NOMO-1 treated with DMSO at 0.1 percent for 48 hours (cell line): ENCODE results near the gene MLYCD.

ENCODE experiments used
- DNase-seq: peaks from one replicate; lab custom pipeline; 2025; ENCODE audit not compliant: unreplicated experiment; lab: John Stamatoyannopoulos, UW

Gene MLYCD

DNA sequence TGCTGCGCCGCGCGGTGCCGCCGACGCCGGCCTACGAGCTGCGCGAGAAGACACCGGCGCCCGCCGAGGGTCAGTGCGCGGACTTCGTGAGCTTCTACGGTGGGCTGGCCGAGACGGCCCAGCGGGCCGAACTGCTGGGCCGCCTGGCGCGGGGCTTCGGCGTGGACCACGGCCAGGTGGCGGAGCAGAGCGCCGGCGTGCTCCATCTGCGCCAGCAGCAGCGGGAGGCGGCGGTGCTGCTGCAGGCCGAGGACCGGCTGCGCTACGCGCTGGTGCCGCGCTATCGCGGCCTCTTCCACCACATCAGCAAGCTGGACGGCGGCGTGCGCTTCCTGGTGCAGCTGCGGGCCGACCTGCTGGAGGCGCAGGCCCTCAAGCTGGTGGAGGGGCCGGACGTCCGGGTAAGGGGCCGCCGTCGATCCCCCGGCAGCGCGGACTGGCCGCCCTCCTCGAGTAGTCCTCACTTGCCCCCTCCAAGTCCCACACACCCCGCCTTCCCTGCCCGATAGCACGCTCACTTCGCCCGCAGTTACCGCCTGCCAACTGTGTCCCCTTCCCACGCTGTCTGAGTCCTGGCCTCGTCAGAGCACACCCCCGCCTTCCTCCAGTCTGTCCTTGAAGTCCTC is 470 bp downstream of the MLYCD start:
- DNase-seq: peak; percentile 32

- DNase-seq: no peak
Measured at GRCh38 chr16:83899978-83900377, 1.1 kb downstream of the MLYCD start.

- no peak for DNase-seq
Measured at GRCh38 chr16:83900571-83900970, 1.7 kb downstream of the MLYCD start.

DNA sequence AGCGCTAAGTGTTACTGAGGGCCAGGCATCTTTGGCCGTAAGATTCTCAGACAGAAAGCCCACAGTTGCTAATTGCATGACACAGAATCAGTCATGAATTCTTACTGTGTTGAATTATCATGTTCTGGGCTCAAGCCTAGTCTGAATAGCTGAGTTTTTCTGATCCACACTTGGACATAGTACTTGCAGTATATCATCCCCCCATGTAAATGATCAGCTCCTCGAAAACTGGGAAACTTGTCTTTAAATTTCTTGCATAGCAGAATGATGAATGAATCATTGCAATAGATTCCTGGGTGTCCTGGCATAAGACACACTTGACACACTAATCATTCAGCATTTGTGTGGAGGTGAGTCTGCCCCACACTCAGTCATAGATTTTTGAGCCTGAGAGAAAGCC is 2.2 kb downstream of the MLYCD start:
- no peak for DNase-seq

- no peak for DNase-seq
Measured at GRCh38 chr16:83903751-83904150, 4.8 kb downstream of the MLYCD start.

DNA sequence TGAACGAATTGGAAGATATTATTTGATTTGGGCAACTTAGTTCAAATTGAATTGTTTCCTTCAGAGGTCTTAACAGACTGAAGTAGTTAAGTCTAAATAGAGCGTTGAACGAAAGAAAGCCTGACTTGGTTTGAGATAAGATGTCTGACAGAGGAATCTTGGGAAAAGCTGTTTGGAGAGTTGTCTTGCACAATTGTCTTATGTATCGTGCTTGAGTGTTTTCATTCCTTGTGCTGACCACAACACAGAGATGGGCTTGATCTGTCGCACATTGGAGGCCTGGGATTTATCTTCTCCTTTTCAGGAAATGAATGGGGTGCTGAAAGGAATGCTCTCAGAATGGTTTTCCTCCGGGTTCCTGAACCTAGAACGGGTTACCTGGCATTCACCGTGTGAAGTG is 7.8 kb downstream of the MLYCD start:
- no peak for DNase-seq

DNA sequence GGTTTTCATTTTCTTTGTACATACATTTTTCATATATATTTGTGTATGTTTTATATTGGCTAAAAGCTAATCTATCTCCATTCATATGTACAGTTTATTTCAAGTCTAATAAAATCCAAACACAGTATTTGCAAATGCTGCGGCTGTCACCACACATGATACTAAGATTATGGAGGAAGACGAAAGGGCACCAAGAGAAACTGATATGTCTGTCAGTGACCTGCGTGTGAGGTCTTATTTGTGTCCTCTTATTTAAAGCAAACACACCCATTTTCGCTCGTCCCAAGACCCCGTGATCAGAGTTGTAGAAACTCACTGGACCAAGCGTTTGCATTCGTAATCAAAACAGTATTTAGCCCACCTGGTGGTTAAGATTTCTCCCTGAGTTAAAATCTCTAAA is 8.2 kb downstream of the MLYCD start:
- DNase-seq: no peak

DNA sequence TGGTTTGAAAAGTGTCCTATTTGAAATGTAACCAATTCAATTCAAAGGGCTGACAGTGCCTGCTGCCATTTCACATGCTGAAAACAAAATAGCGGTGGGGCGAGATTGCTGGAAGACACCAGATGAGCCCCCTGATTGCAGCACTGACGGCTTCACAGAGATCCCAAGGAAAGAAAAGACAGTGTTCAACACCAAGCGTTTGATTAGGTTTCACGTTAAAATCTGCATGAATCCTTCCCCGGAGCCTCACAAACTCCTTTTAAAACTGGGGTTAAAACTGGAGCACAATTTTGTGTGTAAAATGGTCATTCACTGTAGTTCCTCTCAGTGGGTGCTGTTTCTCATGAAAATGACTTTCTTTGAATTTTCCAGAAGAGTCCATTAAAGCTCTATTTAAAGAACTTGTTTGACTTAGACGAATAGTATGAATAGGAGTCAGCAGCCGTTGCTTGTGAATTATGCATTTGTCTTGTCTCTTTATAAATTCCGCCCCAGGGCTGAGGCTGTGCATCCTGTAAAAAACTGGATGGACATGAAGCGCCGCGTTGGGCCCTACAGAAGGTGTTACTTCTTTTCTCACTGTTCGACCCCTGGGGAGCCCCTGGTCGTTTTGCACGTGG is 8.8 kb downstream of the MLYCD start:
- DNase-seq: no peak

- DNase-seq: no peak
Measured at GRCh38 chr16:83908798-83909197, 9.9 kb downstream of the MLYCD start.

DNA sequence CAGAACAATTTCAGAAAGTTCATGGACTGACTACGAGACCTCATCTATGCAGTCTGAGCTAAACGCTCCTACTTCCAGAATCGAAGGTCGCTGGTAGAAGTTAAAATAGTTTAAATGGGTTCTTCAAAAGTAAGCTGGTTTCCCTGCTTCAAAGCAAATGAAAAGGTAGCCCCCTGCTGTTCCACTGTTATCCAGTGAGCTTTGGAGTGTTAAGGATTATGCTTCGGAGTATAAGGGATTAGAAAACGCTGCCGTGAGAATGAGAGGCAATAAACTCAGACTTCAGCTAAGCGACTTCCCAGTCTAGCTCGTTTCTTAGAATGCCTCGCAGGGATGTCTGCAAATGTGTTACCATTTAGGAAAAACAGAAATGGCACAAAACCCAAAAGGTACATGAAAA is 12.4 kb downstream of the MLYCD start:
- DNase-seq: no peak

- DNase-seq: no peak
Measured at GRCh38 chr16:83912519-83913244, 13.8 kb downstream of the MLYCD start.

DNA sequence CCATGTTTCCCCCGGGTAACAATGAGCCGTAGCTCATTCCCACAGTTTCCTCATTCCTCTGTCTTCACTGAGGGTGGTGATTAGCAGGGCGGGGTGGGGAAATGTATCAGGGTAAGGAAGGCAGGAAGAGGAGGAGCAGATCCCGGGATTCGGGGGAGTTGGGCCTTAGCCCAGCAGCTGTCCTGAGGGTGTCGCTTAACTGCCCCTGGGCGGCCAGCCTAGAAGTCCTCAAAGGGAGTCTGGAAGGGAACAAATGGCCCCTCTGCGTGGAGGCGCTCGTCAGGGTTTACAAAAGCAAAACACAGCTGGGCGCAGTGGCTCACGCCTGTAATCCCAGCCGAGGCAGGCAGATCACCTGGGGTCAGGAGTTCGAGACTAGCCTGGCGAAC is 14.3 kb downstream of the MLYCD start:
- DNase-seq: no peak

GRCh38 chr16:83914091-83914710 is 15.3 kb downstream of the MLYCD start:
- DNase-seq: no peak

- no peak for DNase-seq
Measured at GRCh38 chr16:83915081-83915480, 16.2 kb downstream of the MLYCD start.

GRCh38 chr16:83915491-83915890 is 16.6 kb downstream of the MLYCD start:
- no peak for DNase-seq

GRCh38 chr16:83917152-83918120 is 18.5 kb downstream of the MLYCD start:
- DNase-seq: no peak

DNA sequence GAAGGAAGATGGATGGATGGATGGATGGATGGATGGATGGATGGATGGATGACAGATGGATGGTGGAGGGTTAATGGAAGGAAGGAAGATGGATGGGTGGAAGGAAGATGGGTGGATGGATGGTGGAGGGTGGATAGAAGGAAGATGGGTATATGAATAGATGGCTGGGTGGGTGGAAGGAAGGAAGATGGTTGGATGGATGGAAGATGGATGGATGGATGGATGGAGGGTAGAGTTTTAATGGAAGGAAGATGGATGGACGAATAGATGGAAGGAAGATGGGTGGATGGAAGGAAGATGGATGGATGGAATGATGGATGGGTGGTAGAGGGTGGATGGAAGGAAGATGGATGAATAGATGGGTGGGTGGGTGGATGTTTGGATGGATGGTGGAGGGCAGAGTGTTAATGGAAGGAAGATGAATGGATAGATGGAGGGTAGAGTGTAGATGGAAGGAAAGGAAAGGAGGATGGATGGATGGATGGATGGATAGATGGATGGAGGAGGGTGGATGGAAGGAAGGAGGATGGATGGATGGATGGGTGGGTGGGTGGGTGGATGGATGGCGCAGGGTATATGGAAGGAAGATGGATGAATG is 22.1 kb downstream of the MLYCD start:
- DNase-seq: no peak

DNA sequence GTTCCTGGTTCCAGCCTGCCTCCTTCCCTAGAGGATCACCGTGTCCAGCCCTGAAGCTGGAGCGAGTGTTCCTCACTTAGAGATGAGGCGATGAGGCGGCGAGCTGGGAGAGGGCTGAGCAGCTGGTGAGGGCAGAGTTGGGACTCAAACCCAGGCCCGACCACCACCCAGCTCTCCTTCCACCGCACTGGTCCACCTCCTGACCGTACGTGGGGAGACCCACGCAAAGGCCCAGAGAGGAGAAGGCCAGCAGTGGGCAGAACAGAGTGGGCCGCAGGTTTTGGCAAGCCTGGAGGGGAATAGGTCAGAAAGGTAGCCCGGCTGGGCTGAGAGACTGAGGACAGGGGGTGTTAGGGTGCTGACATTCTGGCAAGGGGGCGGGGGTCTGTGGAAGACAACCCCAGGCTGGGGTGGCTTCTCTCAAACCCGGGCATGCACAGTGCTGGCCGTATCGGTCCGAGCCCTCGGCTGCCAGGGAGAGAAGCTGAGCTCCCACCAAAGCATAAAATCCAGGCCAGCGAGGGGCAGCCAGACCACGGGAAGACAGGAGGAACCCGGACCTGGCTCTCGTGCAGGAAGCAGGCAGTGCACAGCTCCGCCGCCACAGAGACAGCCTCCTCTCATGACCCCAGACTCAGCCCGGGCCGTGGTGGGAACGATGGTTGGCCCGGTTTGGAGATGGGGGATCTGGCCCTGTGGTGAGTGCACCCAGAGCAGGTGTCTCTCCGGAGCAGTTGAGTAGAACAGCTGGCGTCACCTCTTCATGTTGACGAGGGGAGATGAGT is 24.9 kb downstream of the MLYCD start:
- DNase-seq: no peak

DNA sequence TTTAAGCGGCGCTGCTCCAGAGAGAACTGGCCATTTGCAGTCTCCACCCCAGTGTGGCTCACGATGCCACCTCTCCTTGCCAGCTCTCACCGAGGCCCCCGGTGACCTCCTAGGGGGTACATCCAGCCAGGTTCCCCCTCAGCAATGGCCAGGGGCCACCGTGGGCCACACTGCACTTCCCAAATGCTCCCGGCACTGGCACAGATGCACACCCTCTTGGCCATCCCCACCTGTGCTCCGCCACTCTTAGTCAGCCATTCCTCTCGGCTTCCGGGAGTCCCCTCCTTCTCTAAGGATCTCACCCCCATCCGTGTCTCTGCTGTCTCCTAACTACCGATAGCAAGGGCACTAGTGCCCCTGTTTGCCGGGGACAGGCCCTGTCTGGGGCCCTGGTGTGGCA is 25.8 kb downstream of the MLYCD start:
- no peak for DNase-seq
